ENCODE measurements around the gene CGB7.

The CGB7 gene

GRCh38 chr19:49016067-49016839 is 41.3 kb downstream of the CGB7 start:
- DNase-seq (ENCODE audit: low read depth): no peak

- DNase-seq (ENCODE audit: low read depth): no peak
Measured at GRCh38 chr19:49014870-49015255, 42.7 kb downstream of the CGB7 start.

GRCh38 chr19:49014123-49014869 is 43.3 kb downstream of the CGB7 start:
- no peak for DNase-seq (ENCODE audit: low read depth)

GRCh38 chr19:49011194-49011593 is 46.4 kb downstream of the CGB7 start:
- DNase-seq (ENCODE audit: low read depth): no peak

- DNase-seq (ENCODE audit: low read depth): no peak
Measured at GRCh38 chr19:49010453-49010852, 47.1 kb downstream of the CGB7 start.

GRCh38 chr19:49009828-49010227 is 47.7 kb downstream of the CGB7 start:
- no peak for DNase-seq (ENCODE audit: low read depth)

GRCh38 chr19:49006905-49007304 is 50.6 kb downstream of the CGB7 start:
- no peak for DNase-seq (ENCODE audit: low read depth)

- DNase-seq (ENCODE audit: low read depth): no peak
Measured at GRCh38 chr19:49004964-49005614, 52.5 kb downstream of the CGB7 start.

Measured in fibroblast of the conjunctiva (primary cell).